Measurements from ENCODE around the gene CNKSR3. TPM values are rescaled to one million over a fixed set of nuclear protein-coding genes. Genes with fewer than 3 reads are reported as not detected.

CNKSR3 gene
- total RNA-seq, 1 donor from 2014 or later: 0.20 TPM

- CTCF ChIA-PET: interaction anchor here (1.4 kb wide), 1 partner anchor 18 kb away, joined by 3 read pairs; no protein-coding TSS in a partner anchor
- intact Hi-C loops (cut with micrococcal nuclease): no loop called here
- H3K4me1 Mint-ChIP-seq: no peaks in the 10 kb centered on the region
Observed at GRCh38 chr6:154445417-154445816, 65.1 kb downstream of the CNKSR3 start.

DNA sequence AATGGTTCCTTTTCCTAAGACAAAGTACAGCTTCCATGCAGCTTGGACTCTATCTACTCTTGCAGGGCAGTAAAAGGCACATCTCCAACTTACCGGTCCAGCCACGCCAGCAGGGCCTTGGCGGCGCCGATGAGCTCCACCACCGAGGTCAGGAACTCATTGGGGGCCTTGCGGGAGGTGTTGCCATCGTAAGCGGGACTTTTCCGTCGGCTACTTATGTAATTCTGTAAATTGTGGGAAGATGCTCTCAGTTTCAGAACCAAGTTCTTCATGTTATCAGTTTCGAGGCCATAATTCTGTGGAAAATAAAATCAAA lies 68.5 kb downstream of the CNKSR3 start:
- Mint-ChIP-seq H3K27ac (no peak overlapping the region), H3K9me3 (no peaks in the 10 kb centered on the region), H3K36me3 (ENCODE audit: low read depth) (no peaks in the 10 kb centered on the region), H3K27me3 (peaks cover 1% of the 10 kb centered on the region), H3K4me3 (no peak overlapping the region), H3K4me1 (no peaks in the 10 kb centered on the region)
- ATAC-seq (ENCODE audit: low read depth): no peak
- TF ChIP-seq, protein P1, sequence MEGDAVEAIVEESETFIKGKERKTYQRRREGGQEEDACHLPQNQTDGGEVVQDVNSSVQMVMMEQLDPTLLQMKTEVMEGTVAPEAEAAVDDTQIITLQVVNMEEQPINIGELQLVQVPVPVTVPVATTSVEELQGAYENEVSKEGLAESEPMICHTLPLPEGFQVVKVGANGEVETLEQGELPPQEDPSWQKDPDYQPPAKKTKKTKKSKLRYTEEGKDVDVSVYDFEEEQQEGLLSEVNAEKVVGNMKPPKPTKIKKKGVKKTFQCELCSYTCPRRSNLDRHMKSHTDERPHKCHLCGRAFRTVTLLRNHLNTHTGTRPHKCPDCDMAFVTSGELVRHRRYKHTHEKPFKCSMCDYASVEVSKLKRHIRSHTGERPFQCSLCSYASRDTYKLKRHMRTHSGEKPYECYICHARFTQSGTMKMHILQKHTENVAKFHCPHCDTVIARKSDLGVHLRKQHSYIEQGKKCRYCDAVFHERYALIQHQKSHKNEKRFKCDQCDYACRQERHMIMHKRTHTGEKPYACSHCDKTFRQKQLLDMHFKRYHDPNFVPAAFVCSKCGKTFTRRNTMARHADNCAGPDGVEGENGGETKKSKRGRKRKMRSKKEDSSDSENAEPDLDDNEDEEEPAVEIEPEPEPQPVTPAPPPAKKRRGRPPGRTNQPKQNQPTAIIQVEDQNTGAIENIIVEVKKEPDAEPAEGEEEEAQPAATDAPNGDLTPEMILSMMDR (IDR thresholded peaks at IDR 0.05): no peak
- intact Hi-C loops (cut with micrococcal nuclease): no loop called here
- ChIA-PET CTCF (no interaction called here), POLR2A (no interaction called here)
- no peak for DNase-seq

More at GRCh38 chr6:154445417-154445816, 65.1 kb downstream of the CNKSR3 start:
- DNase-seq (no peak), ATAC-seq (ENCODE audit: low read depth) (no peak)
- Mint-ChIP-seq H3K27me3 (peaks cover 1% of the 10 kb centered on the region), H3K4me3 (no peak overlapping the region), H3K9me3 (no peaks in the 10 kb centered on the region), H3K36me3 (ENCODE audit: low read depth) (no peaks in the 10 kb centered on the region), H3K27ac (no peak overlapping the region)
- POLR2A ChIA-PET: no interaction called here
- TF ChIP-seq, protein P1 (IDR thresholded peaks at IDR 0.05): no peak

GRCh38 chr6:154440422-154441043 lies 70.0 kb downstream of the CNKSR3 start:
- ATAC-seq (ENCODE audit: low read depth) (no peak), DNase-seq (no peak)
- TF ChIP-seq, protein P1 (IDR thresholded peaks at IDR 0.05): no peak
- H3K36me3 Mint-ChIP-seq (ENCODE audit: low read depth): no peaks in the 10 kb centered on the region
- ChIA-PET POLR2A (no interaction called here), CTCF (no interaction called here)
- no peak overlapping the region for H3K27ac Mint-ChIP-seq
- intact Hi-C loops (cut with micrococcal nuclease): no loop called here
- peaks cover 1% of the 10 kb centered on the region for H3K27me3 Mint-ChIP-seq
- H3K4me1 Mint-ChIP-seq: no peaks in the 10 kb centered on the region
- H3K4me3 Mint-ChIP-seq: no peak overlapping the region
- H3K9me3 Mint-ChIP-seq: no peaks in the 10 kb centered on the region

DNA sequence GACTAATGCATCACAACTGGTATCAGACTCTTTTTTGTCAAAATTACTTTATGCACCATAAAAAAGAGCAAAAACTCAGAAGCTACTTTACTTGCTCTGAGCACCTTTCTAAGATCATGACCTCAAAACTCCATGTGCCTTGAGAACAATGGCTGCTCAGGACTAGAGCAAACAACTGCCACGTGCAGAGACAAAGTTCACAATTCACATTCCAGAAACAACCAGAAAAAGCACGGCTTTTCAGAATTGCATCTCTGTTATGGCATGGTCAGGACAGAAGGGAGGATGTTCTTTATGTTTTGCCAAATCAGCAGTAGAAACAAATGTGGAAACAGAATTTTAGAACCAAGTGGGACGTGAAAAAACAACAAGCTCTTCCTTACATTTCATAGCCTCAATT lies 70.5 kb downstream of the CNKSR3 start:
- CTCF ChIA-PET: no interaction called here
- POLR2A ChIA-PET: no interaction called here

DNA sequence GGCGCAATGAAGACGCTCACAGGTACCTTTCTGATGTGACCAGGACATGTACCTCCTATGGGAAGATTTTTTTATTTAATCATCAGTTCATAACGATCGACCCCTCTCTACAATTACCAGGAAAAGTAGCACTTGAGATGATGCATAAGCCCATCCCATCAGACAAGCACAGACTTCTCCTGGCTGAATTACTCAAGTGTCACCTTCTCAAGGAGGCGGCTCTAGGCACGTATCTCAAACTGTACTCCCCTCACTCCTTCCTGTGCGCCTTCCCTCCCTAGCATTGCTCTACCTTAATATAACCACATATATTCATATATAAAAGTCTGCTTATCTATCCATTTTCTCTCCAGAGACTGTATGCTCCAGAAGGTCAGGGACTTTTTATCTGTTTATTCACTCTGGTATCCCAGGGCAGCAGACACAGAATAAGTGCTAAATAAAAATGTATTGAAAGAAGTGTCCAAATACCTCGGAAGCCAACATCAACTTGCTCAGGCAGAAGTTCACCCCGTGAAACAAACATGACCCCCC lies 71.5 kb downstream of the CNKSR3 start:
- H3K27me3 Mint-ChIP-seq: peaks cover 1% of the 10 kb centered on the region
- no peaks in the 10 kb centered on the region for H3K36me3 Mint-ChIP-seq (ENCODE audit: low read depth)
- intact Hi-C loops (cut with micrococcal nuclease): no loop called here
- no peaks in the 10 kb centered on the region for H3K4me1 Mint-ChIP-seq
- CTCF ChIA-PET: no interaction called here
- TF ChIP-seq, protein P1 (IDR thresholded peaks at IDR 0.05): no peak
- no peak for ATAC-seq (ENCODE audit: low read depth)
- no peaks in the 10 kb centered on the region for H3K9me3 Mint-ChIP-seq
- no peak overlapping the region for H3K27ac Mint-ChIP-seq
- no peak overlapping the region for H3K4me3 Mint-ChIP-seq
- POLR2A ChIA-PET: no interaction called here
- no peak for DNase-seq

More for the DNA sequence above, 70.5 kb downstream of the CNKSR3 start:
- Mint-ChIP-seq H3K27me3 (peaks cover 1% of the 10 kb centered on the region), H3K27ac (no peak overlapping the region), H3K4me3 (no peak overlapping the region), H3K9me3 (no peaks in the 10 kb centered on the region), H3K4me1 (no peaks in the 10 kb centered on the region), H3K36me3 (ENCODE audit: low read depth) (no peaks in the 10 kb centered on the region)
- TF ChIP-seq, protein P1 (IDR thresholded peaks at IDR 0.05): no peak
- ATAC-seq (ENCODE audit: low read depth) (no peak), DNase-seq (no peak)
- intact Hi-C loops (cut with micrococcal nuclease): no loop called here
